SW480 (cell line): ENCODE measurements around the gene SDHB.

ENCODE experiments used
- DNase-seq: peaks from one replicate; pipeline ENCODE4 v3.0.0-alpha.2; 2016; ENCODE audit warnings: low spot score

The SDHB gene

GRCh38 chr1:17045634-17046333 lies 8.0 kb downstream of the SDHB start:
- DNase-seq = peak; percentile 72

- no peak for DNase-seq
Observed at GRCh38 chr1:17045150-17045549, 8.7 kb downstream of the SDHB start.

GRCh38 chr1:17043676-17044075 lies 10.2 kb downstream of the SDHB start:
- no peak for DNase-seq

GRCh38 chr1:17040135-17040534 lies 13.7 kb downstream of the SDHB start:
- DNase-seq = no peak

- DNase-seq = no peak
Observed at GRCh38 chr1:17039522-17039921, 14.3 kb downstream of the SDHB start.

- no peak for DNase-seq
Observed at GRCh38 chr1:17033481-17033880, 20.4 kb downstream of the SDHB start.

GRCh38 chr1:17032741-17033140 lies 21.1 kb downstream of the SDHB start:
- no peak for DNase-seq

- no peak for DNase-seq
Observed at GRCh38 chr1:17031436-17031835, 22.4 kb downstream of the SDHB start.

- no peak for DNase-seq
Observed at GRCh38 chr1:17030206-17030605, 23.6 kb downstream of the SDHB start.

GRCh38 chr1:17028662-17029188 lies 25.1 kb downstream of the SDHB start:
- no peak for DNase-seq

- no peak for DNase-seq
Observed at GRCh38 chr1:17027900-17028299, 25.9 kb downstream of the SDHB start.

- DNase-seq = no peak
Observed at GRCh38 chr1:17027403-17027802, 26.4 kb downstream of the SDHB start.

GRCh38 chr1:17024721-17025120 lies 29.1 kb downstream of the SDHB start:
- no peak for DNase-seq

GRCh38 chr1:17023573-17023972 lies 30.3 kb downstream of the SDHB start:
- no peak for DNase-seq

- DNase-seq = no peak
Observed at GRCh38 chr1:17023102-17023501, 30.7 kb downstream of the SDHB start.

- no peak for DNase-seq
Observed at GRCh38 chr1:17021896-17022295, 31.9 kb downstream of the SDHB start.

- DNase-seq = no peak
Observed at GRCh38 chr1:17020502-17020901, 33.3 kb downstream of the SDHB start.

GRCh38 chr1:17018849-17019248 lies 35.0 kb downstream of the SDHB start:
- DNase-seq = no peak

- no peak for DNase-seq
Observed at GRCh38 chr1:17017435-17017834, 36.4 kb downstream of the SDHB start.

GRCh38 chr1:17016317-17016661 lies 37.5 kb downstream of the SDHB start:
- no peak for DNase-seq

GRCh38 chr1:17014671-17015567 lies 38.9 kb downstream of the SDHB start:
- no peak for DNase-seq

- DNase-seq = no peak
Observed at GRCh38 chr1:17013491-17014320, 40.1 kb downstream of the SDHB start.
